Activated B cell treated with CpG ODN at 0.5 μM for 24 hours (primary cell): Measurements from ENCODE around the gene ARL11. TPM values are rescaled to one million over a fixed set of nuclear protein-coding genes. Genes with fewer than 3 reads are reported as not detected.

Experiments
- ATAC-seq: fragments of 200-7000 bp; cut with Tn5 transposase; one replicate; pipeline ENCODE4 v1.10.0; 2021; ENCODE audit warnings: low read depth, mild to moderate bottlenecking, moderate library complexity
- CTCF ChIA-PET: fragments of 350-600 bp; sonication (Branson Sonifier 250); formaldehyde crosslinking; loops from one replicate; lab custom pipeline; 2021; ENCODE audit warnings: antibody characterized with exemption; lab: Charles Lee
- POLR2A ChIA-PET: fragments of 350-600 bp; sonication (Branson Sonifier 250); formaldehyde crosslinking; loops from one replicate; lab custom pipeline; 2021; ENCODE audit warnings: antibody characterized with exemption; lab: Charles Lee
- DNase-seq: peaks from one replicate; pipeline ENCODE4 v3.0.0; 2022
- H3K27ac Mint-ChIP-seq: one replicate; pipeline ENCODE4 v1.8.0; 2020; ENCODE audit warnings: mixed read lengths
- H3K27me3 Mint-ChIP-seq: one replicate; pipeline ENCODE4 v1.8.0; 2021; ENCODE audit warnings: mixed read lengths
- H3K36me3 Mint-ChIP-seq: one replicate; pipeline ENCODE4 v1.8.0; 2021; ENCODE audit warnings: low read depth, mixed read lengths
- H3K4me1 Mint-ChIP-seq: one replicate; pipeline ENCODE4 v1.8.0; 2021; ENCODE audit warnings: mixed read lengths
- H3K4me3 Mint-ChIP-seq: one replicate; pipeline ENCODE4 v1.8.0; 2020; ENCODE audit warnings: mild to moderate bottlenecking, mixed read lengths
- H3K9me3 Mint-ChIP-seq: one replicate; pipeline ENCODE4 v1.8.0; 2020; ENCODE audit warnings: mixed read lengths
- CTCF ChIP-seq: fragments of 200-600 bp; IDR thresholded peaks from one replicate; pipeline ENCODE4 v1.8.0; 2022; ENCODE audit warnings: antibody characterized with exemption, mild to moderate bottlenecking
- intact Hi-C: fragments of 100-400 bp; cut with micrococcal nuclease; formaldehyde crosslinking; loops from one replicate; pipeline ENCODE4 v1.15.1; 2024
- total RNA-seq: library from RNA; stranded (reverse); gene quantifications from 2 replicates; pipeline ENCODE4 v1.2.3, GENCODE V29; 2022

Gene ARL11
- total RNA-seq, 1 donor from 2014 or later = 10.7 TPM

- Mint-ChIP-seq H3K36me3 (peaks cover 20% of the 10 kb centered on the region), H3K9me3 (no peaks in the 10 kb centered on the region), H3K4me3 (no peak overlapping the region), H3K27ac (no peak overlapping the region), H3K4me1 (peaks cover 54% of the 10 kb centered on the region), H3K27me3 (no peaks in the 10 kb centered on the region)
- ChIA-PET CTCF (interaction anchor here (0.7 kb wide), 1 partner anchor 9 kb away, joined by 3 read pairs; the partner anchor contains the start of gene ARL11), POLR2A (interaction anchor here (0.6 kb wide), 2 partner anchors 17 to 959 kb away, joined by 3 to 8 read pairs; no protein-coding TSS in a partner anchor)
- no peak for TF ChIP-seq CTCF
- no peak for DNase-seq
- intact Hi-C loops = loop anchor here (5.0 kb wide), 1 partner anchor 54 kb away; the partner anchor contains the start of gene EBPL
- ATAC-seq = no peak
Observed at GRCh38 chr13:49638030-49638743, 9.9 kb downstream of the ARL11 start.

- DNase-seq = no peak
- CTCF ChIA-PET = no interaction called here
Observed at GRCh38 chr13:49638744-49639072, 10.4 kb downstream of the ARL11 start.

GRCh38 chr13:49641801-49642291 lies 13.5 kb downstream of the ARL11 start:
- peaks cover 6% of the 10 kb centered on the region for H3K36me3 Mint-ChIP-seq
- ChIA-PET CTCF (no interaction called here), POLR2A (interaction anchor here (1.0 to 1.8 kb wide), 2 partner anchors 10 to 14 kb away, joined by 3 to 6 read pairs; partner anchors contain the start of gene ARL11)
- H3K4me1 Mint-ChIP-seq = peaks cover 34% of the 10 kb centered on the region
- intact Hi-C loops = loop anchor here (2.0 kb wide), 1 partner anchor 13 kb away; the partner anchor contains the start of gene ARL11
- ATAC-seq (no peak), DNase-seq (no peak)
- H3K27me3 Mint-ChIP-seq = no peaks in the 10 kb centered on the region
- peak overlapping the region; percentile 24 for H3K4me3 Mint-ChIP-seq
- TF ChIP-seq CTCF = no peak
- H3K27ac Mint-ChIP-seq = no peak overlapping the region
- no peaks in the 10 kb centered on the region for H3K9me3 Mint-ChIP-seq

More at GRCh38 chr13:49638744-49639072, 10.4 kb downstream of the ARL11 start:
- Mint-ChIP-seq H3K4me1 (peaks cover 53% of the 10 kb centered on the region), H3K27ac (no peak overlapping the region), H3K27me3 (no peaks in the 10 kb centered on the region), H3K36me3 (peaks cover 15% of the 10 kb centered on the region), H3K9me3 (no peaks in the 10 kb centered on the region), H3K4me3 (no peak overlapping the region)
- no peak for ATAC-seq
- intact Hi-C loops = loop anchor here (5.0 kb wide), 1 partner anchor 54 kb away; the partner anchor contains the start of gene EBPL
- no peak for TF ChIP-seq CTCF
- POLR2A ChIA-PET = no interaction called here

GRCh38 chr13:49643035-49643646 lies 14.8 kb downstream of the ARL11 start:
- ATAC-seq = peak; percentile 96
- H3K9me3 Mint-ChIP-seq = no peaks in the 10 kb centered on the region
- CTCF ChIA-PET = interaction anchor here (1.2 kb wide), 1 partner anchor 293 kb away, joined by 3 read pairs; the partner anchor contains the start of gene SPRYD7

More at GRCh38 chr13:49643035-49643646, 14.8 kb downstream of the ARL11 start:
- Mint-ChIP-seq H3K36me3 (peaks cover 3% of the 10 kb centered on the region), H3K27me3 (no peaks in the 10 kb centered on the region), H3K4me1 (peaks cover 33% of the 10 kb centered on the region), H3K27ac (peak overlapping the region; percentile 68), H3K4me3 (peak overlapping the region; percentile 81)
- intact Hi-C loops = loop anchor here (2.0 kb wide), 1 partner anchor 14 kb away; the partner anchor contains the start of gene ARL11
- no peak for TF ChIP-seq CTCF
- POLR2A ChIA-PET = interaction anchor here (0.9 to 1.8 kb wide), 2 partner anchors 15 to 23 kb away, joined by 3 to 6 read pairs; partner anchors contain the start of gene ARL11
- DNase-seq = peak; percentile 35
